ENCODE data around the gene KDM5B.
"Not testable (repeated sequence)": the region's sequence is repeated elsewhere in the genome, so short reads cannot be mapped to it uniquely, and the experiment has no call there.

The KDM5B gene

DNA sequence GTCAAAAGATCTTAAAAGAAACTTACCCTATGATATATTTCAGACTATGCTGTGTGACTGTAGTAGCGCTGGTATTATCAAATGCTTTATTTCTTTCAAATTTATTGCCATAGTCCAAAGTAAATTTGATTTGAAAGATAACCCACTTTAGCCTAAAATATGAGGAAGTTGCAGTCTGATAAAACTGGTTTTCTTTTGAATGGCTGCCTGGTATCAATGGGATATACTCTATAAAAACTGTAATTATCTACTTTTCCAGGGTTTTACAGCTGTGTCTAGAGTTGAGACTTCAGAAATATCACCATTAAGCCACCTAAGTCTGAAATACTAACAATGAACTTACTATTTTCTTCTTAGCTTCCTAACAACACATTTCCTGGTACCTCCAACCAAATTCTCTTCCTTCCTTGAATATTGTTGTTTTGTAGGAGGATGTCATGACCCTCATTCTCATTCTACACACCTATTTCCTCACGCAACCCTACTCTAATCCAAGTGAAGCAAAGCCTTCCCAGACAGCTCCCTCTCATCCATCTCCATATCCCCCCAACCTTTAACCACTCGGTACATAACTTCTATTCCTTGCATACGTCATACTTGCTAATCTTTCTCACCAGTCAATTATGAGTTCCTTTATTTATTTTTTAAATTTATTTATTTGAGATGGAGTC, 17.0 kb downstream of the KDM5B start:
- no peak for DNase-seq (ENCODE audit: low read depth, low spot score)

DNA sequence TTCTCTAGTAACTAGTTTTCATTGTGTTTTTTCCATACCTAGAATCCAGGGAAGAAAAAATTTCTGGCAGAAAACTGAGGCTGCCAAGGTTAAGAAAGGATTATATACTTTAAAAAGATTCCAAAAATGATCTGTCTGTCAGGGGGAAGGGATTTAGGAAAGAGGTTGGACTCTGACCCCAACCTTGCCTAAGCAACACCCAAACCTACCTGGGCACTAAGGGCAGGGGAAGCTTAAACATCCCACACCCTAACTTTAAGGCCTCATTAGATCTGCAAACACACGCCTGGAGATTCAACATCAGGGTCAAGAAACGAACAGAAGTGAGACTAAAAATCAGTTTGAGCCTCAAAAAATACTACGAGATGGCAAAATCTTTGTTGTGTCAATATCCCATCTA, 19.4 kb downstream of the KDM5B start:
- DNase-seq (ENCODE audit: low read depth, low spot score), result no peak

DNA sequence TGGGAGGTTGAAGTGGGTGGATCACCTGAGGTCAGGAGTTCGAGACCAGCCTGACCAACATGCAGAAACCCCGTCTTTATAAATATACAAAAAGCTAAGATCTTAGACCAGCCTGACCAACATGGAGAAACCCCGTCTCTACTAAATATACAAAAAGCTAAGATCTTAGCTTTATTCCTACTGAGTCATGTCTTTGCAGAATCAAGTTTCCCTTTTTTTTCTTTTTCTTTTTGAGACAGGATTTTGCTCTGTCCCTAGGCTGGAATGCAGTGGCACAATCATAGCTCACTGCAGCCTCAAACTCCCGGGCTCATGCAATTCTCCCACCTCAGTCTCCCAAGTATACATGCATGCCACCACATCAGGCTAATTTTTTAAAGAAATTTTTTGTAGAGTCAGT, 21.4 kb downstream of the KDM5B start:
- DNase-seq (ENCODE audit: low read depth, low spot score), result no peak

- no peak for DNase-seq (ENCODE audit: low read depth, low spot score)
Observed at GRCh38 chr1:202781180-202781579, 27.0 kb downstream of the KDM5B start.

GRCh38 chr1:202770135-202770534, 38.1 kb downstream of the KDM5B start:
- DNase-seq (ENCODE audit: low read depth, low spot score), result no peak

- no peak for DNase-seq (ENCODE audit: low read depth, low spot score)
Observed at GRCh38 chr1:202765721-202766120, 42.5 kb downstream of the KDM5B start.

DNA sequence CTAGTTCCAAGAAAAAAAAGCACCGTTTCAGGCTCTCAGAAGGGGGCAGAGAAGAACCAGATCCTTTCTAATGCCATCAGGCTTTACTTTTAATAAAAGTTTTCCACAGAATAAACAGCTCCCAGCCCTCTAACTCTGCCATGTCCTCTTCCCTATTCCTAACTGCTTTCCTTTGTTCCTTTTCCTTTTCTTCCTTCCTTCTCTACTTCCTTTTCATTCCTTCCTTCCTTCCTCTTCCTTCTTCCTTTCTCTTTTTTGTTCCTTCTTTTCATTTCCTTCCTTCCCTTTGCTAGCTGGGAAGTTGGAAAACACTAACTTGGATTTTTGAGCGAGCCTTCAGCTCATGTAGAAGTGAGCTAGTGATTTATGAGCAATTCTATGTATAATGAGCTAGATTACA, 46.2 kb downstream of the KDM5B start:
- DNase-seq (ENCODE audit: low read depth, low spot score), result no peak

GRCh38 chr1:202760589-202760988, 47.6 kb downstream of the KDM5B start:
- DNase-seq (ENCODE audit: low read depth, low spot score), result no peak

DNA sequence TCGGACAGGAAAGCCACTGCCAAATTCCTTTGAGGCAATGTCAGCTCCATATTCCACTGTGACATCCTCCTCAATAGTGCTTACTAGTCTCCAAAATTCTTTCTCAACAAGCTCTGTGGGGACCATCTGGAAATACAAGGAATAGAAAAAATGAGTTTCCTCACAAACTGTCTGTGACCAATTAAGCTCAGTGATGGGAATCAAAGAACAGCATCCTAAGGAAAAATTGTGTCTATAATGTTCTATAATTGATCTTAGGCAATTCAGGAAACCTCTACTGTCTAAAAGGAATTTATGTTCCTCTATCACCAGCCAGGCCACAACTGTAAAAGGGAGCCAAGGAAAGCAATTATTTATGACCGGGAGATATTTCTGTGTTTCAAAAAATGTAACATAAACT, 51.8 kb downstream of the KDM5B start:
- no peak for DNase-seq (ENCODE audit: low read depth, low spot score)

DNA sequence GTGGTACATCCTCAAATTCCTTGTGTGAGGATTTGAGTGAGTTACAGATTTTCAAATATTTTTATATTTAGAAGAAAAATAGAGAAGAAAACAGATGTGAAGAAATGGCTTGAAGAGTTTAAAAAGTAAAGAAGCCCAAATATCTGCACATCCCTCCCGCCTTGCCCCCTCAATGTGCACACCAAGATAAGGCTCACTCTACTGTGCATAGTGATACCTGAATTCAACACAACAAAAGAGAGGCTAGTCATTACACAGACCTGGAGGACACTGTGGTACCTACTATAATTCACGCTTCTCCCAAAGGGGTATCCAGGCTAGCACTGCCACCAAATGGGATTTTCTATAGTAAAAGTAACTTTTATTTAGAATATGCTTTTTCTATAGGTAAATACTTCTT, 53.9 kb downstream of the KDM5B start:
- no peak for DNase-seq (ENCODE audit: low read depth, low spot score)

DNA sequence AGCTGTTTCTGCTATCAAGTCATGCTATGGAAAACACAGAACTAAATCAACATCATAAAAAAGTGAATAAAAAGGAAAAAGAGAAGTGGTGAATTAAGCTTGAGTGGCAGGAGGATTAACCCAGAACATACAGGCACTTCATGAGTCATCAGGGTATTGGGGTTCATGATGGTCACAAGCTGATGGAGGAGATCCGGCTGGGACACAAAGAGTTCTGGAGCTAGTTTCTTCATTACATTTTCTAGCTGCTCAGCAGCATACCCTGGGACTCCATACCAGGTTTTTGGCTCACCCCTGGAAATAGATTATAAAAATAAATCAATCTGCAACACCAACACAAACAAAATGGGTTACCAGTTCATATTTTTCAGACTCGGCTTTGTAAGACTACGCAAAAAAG, 55.4 kb downstream of the KDM5B start:
- DNase-seq (ENCODE audit: low read depth, low spot score), result no peak

DNA sequence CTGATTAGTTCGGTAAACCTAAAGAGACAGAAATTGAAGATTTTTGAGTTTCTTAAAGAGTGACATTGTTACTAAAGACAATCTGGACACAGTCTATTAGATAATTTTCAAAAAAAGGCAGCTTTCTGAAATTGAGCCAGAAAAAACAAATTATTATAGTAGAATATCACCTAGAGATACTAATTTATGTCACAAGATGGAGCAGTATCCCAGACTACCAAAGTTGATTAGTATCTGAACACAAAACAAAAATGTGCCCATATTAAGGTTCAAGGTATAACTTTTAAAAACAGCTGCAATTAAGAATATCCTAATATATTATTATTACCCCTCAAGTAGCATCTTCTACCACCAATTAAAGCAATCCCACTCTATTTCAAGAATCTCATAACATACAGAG, 57.5 kb downstream of the KDM5B start:
- no peak for DNase-seq (ENCODE audit: low read depth, low spot score)

GRCh38 chr1:202750024-202750423, 58.2 kb downstream of the KDM5B start:
- no peak for DNase-seq (ENCODE audit: low read depth, low spot score)

DNA sequence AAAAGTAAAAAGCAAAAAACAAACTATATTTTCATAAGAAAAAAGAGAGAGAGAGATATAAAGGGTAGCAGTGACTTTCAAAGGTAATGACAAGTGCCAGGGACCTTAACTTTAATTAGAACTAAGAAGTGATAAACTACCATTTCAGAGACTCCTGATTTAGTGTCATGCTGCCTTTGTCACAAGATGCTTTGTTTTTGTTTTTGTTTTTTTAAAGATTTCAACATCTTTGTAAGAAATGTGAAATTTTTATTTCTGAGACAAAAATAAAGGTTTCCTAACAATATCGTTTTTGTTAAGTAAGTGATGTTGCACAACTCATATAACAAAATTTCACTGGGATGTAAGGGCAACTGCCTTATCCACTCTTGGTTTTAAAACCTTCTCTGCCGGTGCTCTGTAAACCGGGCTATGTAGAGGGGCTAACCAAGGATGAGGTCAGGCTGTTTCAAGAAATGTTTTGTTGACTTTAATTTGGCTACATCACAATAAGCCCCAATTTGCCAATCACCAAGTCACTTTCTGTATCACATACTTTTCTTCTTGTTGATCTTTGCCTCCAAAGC, 62.8 kb downstream of the KDM5B start:
- no peak for DNase-seq (ENCODE audit: low read depth, low spot score)

- not testable (repeated sequence) for DNase-seq (ENCODE audit: low read depth, low spot score)
Observed at GRCh38 chr1:202744770-202745169, 63.5 kb downstream of the KDM5B start.

GRCh38 chr1:202742496-202742895, 65.7 kb downstream of the KDM5B start:
- no peak for DNase-seq (ENCODE audit: low read depth, low spot score)

- no peak for DNase-seq (ENCODE audit: low read depth, low spot score)
Observed at GRCh38 chr1:202733251-202733650, 75.0 kb downstream of the KDM5B start.

DNA sequence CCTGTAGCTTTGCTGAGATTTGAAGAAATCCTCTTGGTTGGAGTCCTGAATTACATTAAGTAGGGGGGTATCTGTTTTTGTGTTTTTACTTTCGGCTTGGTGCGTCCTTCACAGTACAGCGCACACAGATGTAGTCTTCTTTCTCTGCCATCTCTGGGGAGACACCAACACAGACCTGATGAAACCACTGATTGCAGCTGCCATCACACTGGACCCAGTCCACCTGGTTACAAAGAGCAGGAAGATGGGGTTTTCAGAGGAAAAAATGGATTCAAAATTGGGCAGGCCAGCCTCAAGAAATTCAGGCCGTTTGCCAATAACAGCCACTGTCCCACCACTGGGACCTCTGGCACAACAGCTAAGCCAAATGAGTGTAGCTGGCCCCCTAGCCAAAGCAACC, 79.3 kb downstream of the KDM5B start:
- no peak for DNase-seq (ENCODE audit: low read depth, low spot score)

DNA sequence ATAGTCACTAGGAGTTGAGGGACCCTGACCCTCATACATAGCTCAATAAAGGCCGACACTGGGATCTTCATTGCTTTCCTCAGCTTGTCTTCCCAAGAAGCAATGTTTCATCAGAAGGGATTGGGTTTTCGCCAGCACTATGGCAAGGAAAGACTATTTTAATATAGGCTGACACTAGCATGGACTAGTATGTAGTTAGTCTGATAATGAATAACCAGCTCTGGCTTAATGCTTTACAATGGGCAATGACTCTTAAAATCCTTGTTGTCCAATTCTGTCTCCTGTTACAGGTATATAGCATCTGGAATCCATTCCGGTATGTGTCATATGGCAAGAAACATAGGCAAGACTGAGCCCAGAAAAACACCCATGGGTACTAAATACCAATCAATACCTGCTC, 82.7 kb downstream of the KDM5B start:
- no peak for DNase-seq (ENCODE audit: low read depth, low spot score)

GRCh38 chr1:202723708-202724107, 84.5 kb downstream of the KDM5B start:
- no peak for DNase-seq (ENCODE audit: low read depth, low spot score)

DNA sequence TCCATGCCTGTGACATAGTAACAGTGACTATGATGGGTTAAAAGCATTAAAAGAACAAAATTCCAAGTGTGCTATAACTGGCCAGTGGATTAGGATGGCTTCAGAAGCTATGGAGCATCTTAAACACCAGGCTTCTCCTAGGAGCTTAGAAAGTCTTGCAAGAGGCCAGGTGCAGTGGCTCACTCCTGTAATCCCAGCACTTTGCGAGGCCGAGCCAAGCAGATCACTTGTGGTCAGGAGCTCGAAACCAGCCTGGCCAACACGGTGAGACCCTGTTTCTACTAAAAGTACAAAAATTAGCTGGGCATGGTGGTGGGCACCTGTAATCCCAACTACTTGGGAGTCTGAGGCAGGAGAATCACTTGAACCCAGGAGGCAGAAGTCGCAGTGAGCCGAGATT, 85.2 kb downstream of the KDM5B start:
- not testable (repeated sequence) for DNase-seq (ENCODE audit: low read depth, low spot score)

DNA sequence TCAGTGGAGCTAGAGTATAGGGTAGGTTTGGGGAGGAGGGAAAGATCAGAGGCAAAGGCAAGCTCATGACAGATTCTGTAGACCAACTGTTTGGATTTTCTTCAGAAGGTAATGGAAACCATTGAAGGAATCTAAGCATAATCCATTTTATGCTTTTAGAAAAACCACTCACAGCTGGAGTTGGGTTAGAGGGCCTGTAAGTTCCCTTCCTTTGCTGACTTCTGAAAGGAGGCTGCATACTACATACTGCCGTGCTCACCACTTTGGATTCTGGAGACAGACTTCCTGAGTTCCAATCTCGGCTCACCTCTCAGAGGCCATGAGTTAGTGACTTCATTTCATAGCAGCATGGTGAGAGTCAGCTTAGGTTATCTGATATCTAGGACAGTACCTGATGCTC, 91.6 kb downstream of the KDM5B start:
- DNase-seq (ENCODE audit: low read depth, low spot score), result no peak

- not testable (repeated sequence) for DNase-seq (ENCODE audit: low read depth, low spot score)
Observed at GRCh38 chr1:202714202-202714601, 94.0 kb downstream of the KDM5B start.

DNA sequence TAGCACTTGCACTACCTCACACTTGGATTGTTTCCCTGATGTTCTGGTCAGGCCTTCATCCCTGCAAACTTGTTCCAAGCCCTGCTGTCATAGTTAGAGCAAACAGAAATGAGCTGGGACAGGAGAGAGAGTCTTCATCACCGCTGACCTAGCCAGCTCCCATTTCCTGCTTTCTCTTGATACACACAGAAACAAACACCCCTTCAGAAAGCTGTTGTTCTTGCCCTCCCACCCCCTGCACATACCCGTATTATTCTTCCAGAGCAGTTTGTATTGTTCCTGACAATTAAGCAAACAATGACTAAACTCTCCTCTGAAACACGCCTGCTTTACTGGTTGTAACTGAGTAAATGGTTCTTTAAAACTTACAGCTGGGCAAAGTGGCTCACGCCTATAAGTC, 95.1 kb downstream of the KDM5B start:
- no peak for DNase-seq (ENCODE audit: low read depth, low spot score)

Measured in activated CD4-positive, CD25-positive, alpha-beta regulatory T cell treated with anti-CD3 and anti-CD28 coated beads, Interleukin-2, amount 50 U/mL, for 16 hours (primary cell).